Fibroblast of villous mesenchyme (primary cell): ENCODE results near the gene CBX8. TPM values are rescaled to one million over a fixed set of nuclear protein-coding genes. Genes with fewer than 3 reads are reported as not detected.
A peak's percentile ranks its signal among the peaks of the same experiment; 100 is the strongest.

ENCODE experiments used
- DNase-seq: peaks from one replicate; pipeline ENCODE4 v3.0.0-alpha.2; 2010; ENCODE audit warnings: low read depth
- H3K4me3 ChIP-seq: 2 replicates; pipeline ENCODE4 v1.5.1; 2011; ENCODE audit warnings: low read depth, mild to moderate bottlenecking, low read length
- CTCF ChIP-seq: IDR thresholded peaks from 2 replicates; pipeline ENCODE4 v1.5.1; 2012; ENCODE audit warnings: low read depth, mild to moderate bottlenecking, low read length; ENCODE audit not compliant: insufficient read depth
- total RNA-seq: library from RNA; depleted of rRNA; stranded (reverse); fragments of >200 nt; gene quantifications from 2 replicates; pipeline ENCODE4 v1.2.3, GENCODE V29; 2012

CBX8 gene
- total RNA-seq, 1 donor = 4.7 TPM

GRCh38 chr17:79833744-79834564 lies 37.1 kb upstream of the CBX8 start:
- TF ChIP-seq CTCF = no peak
- DNase-seq = no peak

DNA sequence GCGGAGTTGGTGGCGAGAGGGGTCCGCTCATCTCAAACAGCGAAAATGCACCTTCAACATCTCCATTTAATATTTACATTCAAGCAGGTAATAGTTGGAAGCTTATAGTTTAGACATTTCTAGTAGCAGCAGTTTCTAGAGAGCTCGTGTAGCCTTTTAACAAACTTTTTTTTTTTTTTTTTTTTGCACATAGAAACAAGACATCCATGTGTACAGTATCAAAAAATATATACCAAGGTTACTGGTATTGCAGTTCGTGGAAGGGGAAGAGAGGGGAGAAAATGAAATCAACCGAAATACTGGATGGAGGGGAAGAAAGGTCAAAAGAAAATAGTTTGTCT lies 36.2 kb upstream of the CBX8 start:
- peak overlapping the region; percentile 43 for H3K4me3 ChIP-seq
- DNase-seq = no peak
- no peak for TF ChIP-seq CTCF

More at GRCh38 chr17:79833744-79834564, 37.1 kb upstream of the CBX8 start:
- no peak overlapping the region for H3K4me3 ChIP-seq

DNA sequence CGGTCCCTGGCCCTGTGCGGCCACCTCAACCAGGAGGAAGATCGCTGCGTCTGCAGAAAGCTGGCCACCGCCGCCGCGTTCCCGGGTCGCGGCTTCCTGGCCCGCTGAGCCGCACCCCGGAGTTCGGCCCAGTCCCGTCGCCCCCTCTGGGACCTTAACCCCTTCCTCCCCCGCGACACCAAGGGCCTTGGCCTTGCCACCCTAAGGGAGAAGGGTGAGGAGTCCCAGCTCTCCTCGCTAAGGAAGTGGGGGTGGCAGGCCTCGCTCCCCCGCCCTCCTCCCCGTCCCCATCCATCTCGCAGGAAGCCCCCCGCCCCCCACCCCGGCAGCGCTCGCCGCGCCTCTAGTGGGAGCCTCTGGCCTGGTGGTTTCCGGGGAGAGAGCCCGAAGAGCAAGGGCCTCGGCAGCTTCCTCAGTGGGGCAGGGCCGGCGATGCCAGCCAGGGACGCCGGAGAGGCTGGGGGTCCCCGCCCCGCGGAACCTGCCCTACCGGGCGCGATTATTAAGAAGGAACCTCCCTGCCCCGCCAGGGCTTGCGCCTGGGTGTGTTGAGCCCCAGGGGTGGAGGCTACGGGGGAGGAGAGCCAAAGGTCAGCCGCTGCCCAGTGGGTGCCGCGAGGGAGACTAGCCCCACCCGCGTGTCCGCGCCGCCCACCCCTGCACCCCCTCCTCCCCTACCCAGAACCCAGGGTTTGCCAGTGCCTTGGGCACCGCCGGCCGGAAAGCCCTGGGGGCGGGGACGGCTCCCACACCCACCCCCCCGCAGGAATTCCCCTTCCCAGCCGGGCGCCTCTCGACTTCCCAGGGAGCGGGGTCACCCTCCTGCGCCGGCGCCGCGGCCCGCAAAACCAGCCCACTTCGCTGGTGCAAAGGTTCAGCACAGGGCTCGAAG lies 35.6 kb upstream of the CBX8 start:
- DNase-seq = peak; percentile 45
- peak overlapping the region; percentile 43 for H3K4me3 ChIP-seq
- no peak for TF ChIP-seq CTCF

DNA sequence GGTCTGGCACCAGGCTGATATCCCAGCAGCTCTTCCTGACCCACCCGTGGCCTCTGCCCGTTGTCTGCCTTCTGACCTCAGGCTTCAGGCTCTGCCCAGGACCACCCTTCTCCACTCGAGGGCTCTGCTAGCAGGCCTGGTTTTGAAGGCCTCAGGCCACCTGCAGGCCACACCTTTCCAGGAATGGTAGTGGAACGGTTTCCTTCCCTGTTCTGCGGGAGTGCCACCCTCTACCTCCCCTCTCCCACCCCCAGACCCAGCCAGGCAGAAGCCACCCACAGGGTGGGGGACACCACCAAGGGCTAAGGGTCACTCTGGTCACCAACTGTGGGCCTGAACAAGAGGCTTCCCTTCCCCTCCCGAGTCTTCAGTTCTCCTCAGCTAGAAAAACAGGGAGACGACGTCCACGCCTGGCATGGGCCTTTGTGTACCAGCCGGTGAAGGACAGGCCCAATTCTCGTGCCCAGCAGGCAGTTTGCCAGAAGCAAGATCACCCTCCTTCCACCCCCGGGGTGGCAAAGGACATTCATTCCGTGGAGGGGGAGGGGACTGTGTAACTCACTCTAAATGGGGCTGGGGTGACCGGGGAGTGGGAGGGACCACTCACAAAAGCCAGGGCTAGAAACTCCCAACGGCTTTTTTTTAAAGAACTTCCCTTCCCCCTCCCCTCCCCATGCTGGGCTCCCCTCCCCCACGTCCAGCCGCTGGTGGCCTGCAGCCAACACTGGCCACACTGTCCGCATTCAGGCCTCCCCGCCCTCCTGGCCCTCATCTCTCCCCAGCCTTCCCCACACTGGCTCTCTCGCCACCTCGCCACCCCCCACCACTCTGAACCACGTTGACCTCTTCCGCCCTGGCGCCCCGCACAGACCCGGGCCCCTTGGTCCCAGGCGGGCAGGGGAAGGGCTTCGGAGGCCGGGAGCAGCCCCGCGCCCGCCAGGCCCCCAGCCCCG lies 34.7 kb upstream of the CBX8 start:
- DNase-seq = peak; percentile 50
- peak overlapping the region; percentile 43 for H3K4me3 ChIP-seq
- TF ChIP-seq CTCF = no peak

DNA sequence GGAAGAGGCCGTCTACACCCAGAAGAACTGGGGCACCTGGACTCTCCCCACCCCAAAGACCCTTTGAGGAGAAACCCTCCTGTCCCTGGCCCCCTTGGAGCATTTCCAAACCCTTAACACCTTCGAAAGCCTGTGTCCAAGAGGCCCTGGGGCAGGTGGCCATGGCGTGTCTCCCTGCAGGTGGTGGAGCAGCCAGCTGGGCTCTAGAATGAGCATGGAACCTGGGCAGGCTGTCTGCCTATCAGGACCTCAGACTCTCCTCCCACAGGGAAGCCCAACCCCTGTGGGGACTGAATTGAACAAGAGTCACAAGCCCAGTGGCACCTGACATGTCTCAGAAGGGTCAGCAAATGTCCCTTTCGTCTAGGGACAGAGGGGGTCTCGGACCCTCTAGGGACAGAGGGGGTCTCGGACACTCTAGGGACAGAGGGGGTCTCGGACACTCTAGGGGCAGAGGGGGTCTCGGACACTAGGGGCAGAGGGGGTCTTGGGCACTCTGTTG lies 33.9 kb upstream of the CBX8 start:
- no peak for DNase-seq
- TF ChIP-seq CTCF = no peak
- no peak overlapping the region for H3K4me3 ChIP-seq

DNA sequence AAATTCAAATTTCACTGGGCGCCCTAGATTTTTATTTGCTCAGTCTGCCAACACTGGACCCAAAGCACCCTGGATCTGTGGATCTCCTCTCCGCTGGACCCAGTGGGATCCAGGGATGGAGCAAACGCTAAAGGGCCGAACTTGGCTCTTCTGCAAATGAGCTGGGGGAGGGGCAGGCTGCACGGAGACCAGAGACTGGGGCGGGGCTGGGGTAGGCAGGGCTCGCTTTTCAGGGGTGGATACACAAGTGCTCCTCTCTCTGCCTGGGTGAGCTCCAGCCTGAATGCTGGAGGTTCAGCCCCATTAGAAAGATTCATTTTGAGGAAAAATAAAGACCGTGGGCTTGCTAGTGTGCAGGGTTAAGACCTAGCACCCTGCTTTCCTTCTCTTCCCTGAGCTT lies 33.4 kb upstream of the CBX8 start:
- no peak for TF ChIP-seq CTCF
- no peak for DNase-seq
- no peak overlapping the region for H3K4me3 ChIP-seq
